ENCODE results near the gene CRYAB. TPM values are rescaled to one million over a fixed set of nuclear protein-coding genes. Genes with fewer than 3 reads are reported as not detected.
"Not testable (repeated sequence)": the region's sequence is repeated elsewhere in the genome, so short reads cannot be mapped to it uniquely, and the experiment has no call there.

CRYAB gene
- total RNA-seq, 1 donor from 2014 or later: 8,606 TPM

DNA sequence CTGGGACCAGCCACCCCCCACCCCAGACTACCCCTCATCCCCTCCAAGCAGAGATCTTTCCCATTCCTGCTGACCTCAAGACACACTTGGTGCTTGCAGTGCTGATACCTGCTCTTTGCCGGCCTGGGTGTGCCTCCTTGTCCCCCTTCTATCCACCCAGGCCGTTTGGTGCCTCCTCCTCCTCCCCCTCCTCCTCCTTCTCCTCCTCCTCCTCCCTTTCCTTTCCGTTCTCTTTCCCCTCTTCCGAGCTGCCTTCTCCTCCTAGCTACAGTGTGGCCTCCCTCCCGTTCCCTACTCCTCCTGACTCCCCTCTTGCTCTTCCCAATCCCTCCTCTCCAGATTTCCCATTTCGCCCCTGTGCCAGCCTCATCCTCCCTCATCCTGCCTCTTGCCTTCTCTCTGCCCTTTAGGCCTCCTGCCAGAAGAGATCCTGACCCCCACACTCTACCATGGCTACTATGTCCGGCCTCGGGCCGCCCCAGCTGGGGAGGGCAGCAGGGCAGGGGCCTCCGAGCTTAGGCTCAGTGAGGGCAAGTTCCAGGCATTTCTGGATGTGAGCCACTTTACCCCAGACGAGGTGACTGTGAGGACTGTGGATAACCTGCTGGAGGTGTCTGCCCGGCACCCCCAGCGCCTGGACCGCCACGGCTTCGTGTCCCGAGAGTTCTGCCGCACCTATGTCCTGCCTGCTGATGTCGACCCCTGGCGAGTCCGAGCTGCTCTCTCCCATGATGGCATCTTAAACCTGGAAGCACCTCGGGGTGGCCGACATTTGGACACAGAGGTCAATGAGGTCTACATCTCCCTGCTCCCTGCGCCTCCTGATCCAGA, 1.7 kb upstream of the CRYAB start:
- no peak for DNase-seq (ENCODE audit: low spot score)
- intact Hi-C loops (cut with DNase I): no loop called here

GRCh38 chr11:111912535-111912934, 965 bp upstream of the CRYAB start, which contains the start of gene HSPB2:
Gene HSPB2, plus strand, starts transcription at chr11:111912734. Its CDS starts 96 bp downstream, at chr11:111912830.
- intact Hi-C loops (cut with DNase I): no loop called here
- no peak for DNase-seq (ENCODE audit: low spot score)

DNA sequence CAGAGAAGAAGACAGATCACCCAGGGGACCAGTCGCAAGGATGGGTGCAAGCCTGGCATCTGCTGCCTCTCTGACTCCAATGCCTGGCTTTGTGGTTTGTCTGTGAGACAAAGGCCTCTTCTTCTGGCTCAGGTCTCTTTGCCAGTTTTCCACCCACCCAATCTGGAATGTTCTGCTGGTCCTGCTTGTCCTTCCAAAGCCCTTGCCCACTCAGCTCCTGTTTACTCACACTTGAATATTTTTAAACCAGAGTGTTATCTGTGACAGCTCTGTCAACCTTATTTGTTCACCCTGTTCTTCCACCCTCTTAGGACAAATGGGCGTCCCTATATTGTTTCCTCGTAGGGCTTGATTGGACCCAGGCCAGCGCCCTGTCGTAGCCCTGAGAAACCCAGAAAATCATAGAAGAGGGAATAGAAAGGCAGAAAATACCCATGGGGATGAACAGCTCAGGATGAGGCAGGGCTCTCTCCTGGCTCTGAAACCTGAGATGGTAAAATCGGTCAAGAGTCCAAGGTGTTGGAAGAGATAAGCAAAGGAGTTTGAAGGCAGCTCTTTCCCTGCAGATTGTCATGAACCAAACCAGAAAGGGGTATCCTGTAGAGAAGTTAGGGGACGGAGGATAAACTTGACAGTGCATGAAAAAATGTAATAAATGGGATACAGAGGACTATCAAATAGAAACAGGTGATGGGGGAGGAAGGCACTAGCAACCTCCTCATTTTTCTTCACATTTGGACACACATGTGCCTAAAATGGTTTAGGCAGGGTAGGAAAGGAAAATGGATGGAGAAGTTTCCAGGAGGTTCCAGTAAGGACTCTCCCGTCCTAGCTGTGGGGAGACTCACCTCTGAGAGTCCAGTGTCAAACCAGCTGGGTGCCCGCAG, 651 bp downstream of the CRYAB start:
- DNase-seq (ENCODE audit: low spot score): no peak
- intact Hi-C loops (cut with DNase I): no loop called here

DNA sequence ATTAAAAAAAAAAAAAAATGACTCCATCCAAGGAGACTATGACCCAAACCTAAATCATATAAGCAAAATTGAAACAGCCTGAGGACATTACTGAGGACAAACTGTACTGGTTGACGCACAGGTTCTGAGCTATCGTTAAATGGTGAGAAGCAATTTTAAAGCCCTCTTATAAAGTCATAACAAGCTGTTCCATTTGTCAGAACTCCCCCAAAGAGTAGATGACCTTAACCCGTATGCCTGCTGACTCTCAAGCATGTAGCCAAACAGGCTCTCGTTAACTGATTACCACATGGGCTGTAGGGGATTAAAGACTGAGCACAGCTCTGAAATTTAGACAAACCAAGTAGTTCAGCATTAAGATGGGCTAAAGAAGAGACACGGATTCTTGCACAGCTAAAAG, 2.2 kb downstream of the CRYAB start:
- no peak for DNase-seq (ENCODE audit: low spot score)
- intact Hi-C loops (cut with DNase I): no loop called here

DNA sequence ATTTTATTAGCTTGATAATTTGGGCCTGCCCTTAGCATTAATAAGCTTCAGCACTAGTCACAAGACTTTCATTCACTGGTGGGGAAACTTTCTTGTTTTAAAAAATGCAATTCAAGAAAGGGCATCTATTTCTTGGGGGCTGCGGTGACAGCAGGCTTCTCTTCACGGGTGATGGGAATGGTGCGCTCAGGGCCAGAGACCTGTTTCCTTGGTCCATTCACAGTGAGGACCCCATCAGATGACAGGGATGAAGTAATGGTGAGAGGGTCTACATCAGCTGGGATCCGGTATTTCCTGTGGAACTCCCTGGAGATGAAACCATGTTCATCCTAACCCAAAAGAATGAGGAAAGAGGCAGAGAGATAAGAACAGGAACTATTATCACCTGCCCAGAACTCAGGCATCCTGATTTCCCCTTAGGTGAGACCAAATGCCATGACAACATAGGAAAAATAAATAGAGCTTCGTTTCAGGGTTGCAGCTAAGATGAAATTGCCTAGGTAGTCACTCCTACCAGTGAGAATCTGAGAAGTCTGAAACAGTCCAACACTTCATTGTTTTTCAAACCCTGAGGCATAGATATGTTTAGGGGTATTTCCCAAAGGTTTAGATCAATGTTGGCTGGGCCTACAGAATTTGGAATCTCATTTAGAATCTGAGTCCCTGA, 2.8 kb downstream of the CRYAB start:
- intact Hi-C loops (cut with DNase I): no loop called here
- DNase-seq (ENCODE audit: low spot score): no peak

GRCh38 chr11:111906680-111907079, 4.9 kb downstream of the CRYAB start:
- intact Hi-C loops (cut with DNase I): no loop called here
- DNase-seq (ENCODE audit: low spot score): no peak

DNA sequence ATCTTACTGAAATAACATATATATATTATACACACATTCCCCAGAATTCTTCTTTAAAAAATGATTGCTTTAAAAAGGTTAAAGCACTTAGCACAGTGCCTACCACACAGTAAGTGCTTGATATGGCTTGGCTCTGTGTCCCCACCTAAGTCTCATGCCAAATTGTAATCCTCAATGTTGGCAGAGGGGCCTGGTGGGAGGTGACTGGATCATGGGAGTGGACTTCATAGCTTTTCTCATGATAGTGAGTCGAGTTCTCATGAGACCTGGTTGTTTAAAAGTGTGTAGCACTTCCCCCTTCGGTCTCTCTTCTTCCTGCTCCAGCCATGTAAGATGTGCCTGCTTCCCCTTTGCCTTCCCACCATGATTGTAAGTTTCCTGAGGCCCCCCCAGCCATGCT, 6.2 kb downstream of the CRYAB start:
- no peak for DNase-seq (ENCODE audit: low spot score)

GRCh38 chr11:111886844-111887243, 24.7 kb downstream of the CRYAB start:
- no peak for DNase-seq (ENCODE audit: low spot score)
- intact Hi-C loops (cut with DNase I): no loop called here

More for the DNA sequence above, 6.2 kb downstream of the CRYAB start:
- intact Hi-C loops (cut with DNase I): no loop called here

GRCh38 chr11:111886032-111886431, 25.5 kb downstream of the CRYAB start:
- intact Hi-C loops (cut with DNase I): no loop called here
- no peak for DNase-seq (ENCODE audit: low spot score)

GRCh38 chr11:111885053-111885452, 26.5 kb downstream of the CRYAB start:
- intact Hi-C loops (cut with DNase I); DNase-seq (ENCODE audit: low spot score): not testable (repeated sequence)

DNA sequence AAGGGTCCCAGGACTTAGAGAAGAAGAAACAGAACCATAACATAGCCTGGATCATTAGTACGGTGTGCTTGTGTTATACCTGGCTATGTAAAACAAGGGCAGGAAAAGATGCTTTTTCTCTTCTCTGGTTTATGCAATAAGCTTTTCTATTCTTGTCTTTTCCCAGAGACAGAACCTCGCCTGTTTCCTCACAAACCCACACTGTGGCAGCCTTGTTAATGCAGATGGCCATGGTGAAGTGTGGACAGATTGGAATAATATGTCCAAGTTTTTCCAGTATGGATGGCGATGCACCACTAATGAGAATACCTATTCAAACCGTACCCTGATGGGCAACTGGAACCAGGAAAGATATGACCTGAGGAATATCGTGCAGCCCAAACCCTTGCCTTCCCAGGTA, 29.4 kb downstream of the CRYAB start:
- intact Hi-C loops (cut with DNase I): no loop called here

GRCh38 chr11:111879637-111879960, 32.0 kb downstream of the CRYAB start:
- intact Hi-C loops (cut with DNase I): loop anchor here (2.0 to 5.0 kb wide), 4 partner anchors 48 to 193 kb away; partner anchors contain the start of genes NKAPD1 and PIH1D2
- no peak for DNase-seq (ENCODE audit: low spot score)

More for the DNA sequence above, 29.4 kb downstream of the CRYAB start:
- DNase-seq (ENCODE audit: low spot score): no peak

- intact Hi-C loops (cut with DNase I): loop anchor here (2.0 to 5.0 kb wide), 4 partner anchors 48 to 193 kb away; partner anchors contain the start of genes NKAPD1 and PIH1D2
- peak; percentile 99 for DNase-seq (ENCODE audit: low spot score)
Measured at GRCh38 chr11:111878849-111879636, 32.5 kb downstream of the CRYAB start, which contains the start of the genes CFAP68 and FDXACB1. Gene CFAP68, plus strand, starts transcription at chr11:111879541. Its CDS starts 20 bp downstream, at chr11:111879561. Gene FDXACB1, minus strand, starts transcription at chr11:111879165. Its CDS starts 33 bp downstream, at chr11:111879132.

GRCh38 chr11:111878385-111878848, 33.2 kb downstream of the CRYAB start:
- no peak for DNase-seq (ENCODE audit: low spot score)
- intact Hi-C loops (cut with DNase I): loop anchor here (2.0 to 5.0 kb wide), 4 partner anchors 49 to 194 kb away; partner anchors contain the start of genes NKAPD1 and PIH1D2

DNA sequence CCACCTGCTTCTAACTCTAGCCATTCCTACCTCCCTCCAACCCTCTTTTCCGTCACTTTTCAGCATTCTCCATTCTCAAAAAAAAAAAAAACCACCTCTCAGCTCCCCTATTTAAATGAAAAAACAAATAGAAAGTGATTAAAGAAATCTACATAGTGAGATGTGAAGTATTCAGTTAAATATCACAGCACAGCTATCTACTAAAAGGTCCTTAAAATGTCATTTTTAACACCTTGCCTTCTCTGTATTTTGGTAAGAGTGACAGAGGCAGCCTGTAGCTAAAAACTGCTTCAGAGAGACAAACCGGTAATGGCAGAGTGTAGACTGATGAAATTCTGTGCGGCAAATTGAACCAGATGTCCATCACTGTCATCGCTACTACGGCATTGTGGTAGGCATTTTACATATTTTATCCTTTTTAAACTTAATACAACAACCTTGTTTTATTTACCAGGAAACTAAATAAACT, 39.8 kb downstream of the CRYAB start:
- DNase-seq (ENCODE audit: low spot score): no peak
- intact Hi-C loops (cut with DNase I): no loop called here

DNA sequence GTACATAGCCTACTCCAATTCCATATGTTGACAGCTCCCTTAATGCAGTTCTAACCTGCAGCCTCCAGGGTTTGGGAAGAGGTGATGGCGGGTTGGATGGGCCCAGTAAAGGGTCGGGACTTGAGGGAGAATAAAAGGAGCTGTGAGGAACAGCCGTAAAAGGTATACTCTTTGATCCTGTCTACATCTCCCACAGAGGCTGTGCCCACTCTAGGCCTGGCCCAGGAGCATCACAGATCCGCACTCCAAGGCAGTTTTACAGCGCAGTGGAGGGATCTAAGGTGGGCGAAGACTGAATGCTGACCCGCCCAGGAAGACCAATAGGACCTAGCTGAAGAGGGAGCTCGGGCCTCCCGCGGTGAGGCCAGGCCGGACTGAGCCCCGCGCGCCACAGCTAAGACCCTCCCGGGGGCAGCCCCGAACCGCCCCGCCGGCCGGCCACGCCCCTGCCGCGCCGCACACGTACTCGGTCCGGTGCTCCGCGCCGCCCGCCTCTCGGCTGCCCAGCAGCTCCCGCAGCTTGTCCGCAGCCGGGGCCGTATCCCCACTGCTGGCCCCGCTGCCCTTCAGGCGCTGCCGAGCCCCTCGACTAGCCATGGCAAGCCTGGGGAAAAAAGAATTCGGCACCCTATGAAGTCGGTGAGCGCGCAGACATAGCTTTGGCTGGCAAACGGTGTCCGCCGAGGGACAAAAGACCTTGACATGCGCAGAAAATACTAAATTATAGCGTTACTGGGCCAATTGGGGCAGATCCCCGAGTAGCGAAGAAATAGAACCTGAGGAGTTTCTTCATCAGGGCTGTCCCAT, 40.5 kb downstream of the CRYAB start, which contains the start of gene ALG9:
TSS of gene ALG9 (minus strand) at position 696 of the 807 bp plus-strand sequence. CDS start at position 597, 99 bp downstream.
- intact Hi-C loops (cut with DNase I): no loop called here

GRCh38 chr11:111870522-111870885, 41.1 kb downstream of the CRYAB start:
- intact Hi-C loops (cut with DNase I): no loop called here
- no peak for DNase-seq (ENCODE audit: low spot score)

More for the DNA sequence above, 40.5 kb downstream of the CRYAB start, which contains the start of gene ALG9:
- peak; percentile 90 for DNase-seq (ENCODE audit: low spot score)

- intact Hi-C loops (cut with DNase I): no loop called here
- no peak for DNase-seq (ENCODE audit: low spot score)
Measured at GRCh38 chr11:111870113-111870512, 41.5 kb downstream of the CRYAB start.

Data from cardiac septum (tissue), 1 donor.